Right hindlimb (tissue), 1 donor: ENCODE data around the gene KREMEN2.
"Not testable (repeated sequence)": the region's sequence is repeated elsewhere in the genome, so short reads cannot be mapped to it uniquely, and the experiment has no call there.

Experiments used
- DNase-seq: peaks from one replicate; pipeline ENCODE4 v3.0.0-alpha.2; 2018

Gene KREMEN2

DNA sequence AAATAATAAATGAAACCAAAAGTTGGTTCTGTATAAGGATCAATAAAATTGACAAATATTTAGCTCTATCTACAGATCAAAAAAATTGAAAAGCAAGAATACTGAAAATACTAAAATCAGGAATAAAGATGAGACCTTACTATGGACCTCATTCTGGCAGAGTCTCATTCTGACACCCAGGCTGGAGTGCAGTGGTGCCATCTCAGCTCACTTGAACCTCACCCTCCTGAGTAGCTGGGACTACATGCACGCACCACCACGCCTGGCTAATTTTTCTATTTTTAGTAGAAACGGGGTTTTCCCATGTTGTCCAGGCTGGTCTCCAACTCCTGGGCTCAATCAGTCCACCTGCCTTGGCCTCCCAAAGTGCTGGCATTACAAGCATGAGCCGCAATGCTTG lies 22.0 kb upstream of the KREMEN2 start:
- DNase-seq: no peak

- DNase-seq: not testable (repeated sequence)
These were observed 20.4 kb upstream of the KREMEN2 start for GRCh38 chr16:2943716-2944115.

GRCh38 chr16:2946649-2947048 lies 17.4 kb upstream of the KREMEN2 start:
- no peak for DNase-seq

DNA sequence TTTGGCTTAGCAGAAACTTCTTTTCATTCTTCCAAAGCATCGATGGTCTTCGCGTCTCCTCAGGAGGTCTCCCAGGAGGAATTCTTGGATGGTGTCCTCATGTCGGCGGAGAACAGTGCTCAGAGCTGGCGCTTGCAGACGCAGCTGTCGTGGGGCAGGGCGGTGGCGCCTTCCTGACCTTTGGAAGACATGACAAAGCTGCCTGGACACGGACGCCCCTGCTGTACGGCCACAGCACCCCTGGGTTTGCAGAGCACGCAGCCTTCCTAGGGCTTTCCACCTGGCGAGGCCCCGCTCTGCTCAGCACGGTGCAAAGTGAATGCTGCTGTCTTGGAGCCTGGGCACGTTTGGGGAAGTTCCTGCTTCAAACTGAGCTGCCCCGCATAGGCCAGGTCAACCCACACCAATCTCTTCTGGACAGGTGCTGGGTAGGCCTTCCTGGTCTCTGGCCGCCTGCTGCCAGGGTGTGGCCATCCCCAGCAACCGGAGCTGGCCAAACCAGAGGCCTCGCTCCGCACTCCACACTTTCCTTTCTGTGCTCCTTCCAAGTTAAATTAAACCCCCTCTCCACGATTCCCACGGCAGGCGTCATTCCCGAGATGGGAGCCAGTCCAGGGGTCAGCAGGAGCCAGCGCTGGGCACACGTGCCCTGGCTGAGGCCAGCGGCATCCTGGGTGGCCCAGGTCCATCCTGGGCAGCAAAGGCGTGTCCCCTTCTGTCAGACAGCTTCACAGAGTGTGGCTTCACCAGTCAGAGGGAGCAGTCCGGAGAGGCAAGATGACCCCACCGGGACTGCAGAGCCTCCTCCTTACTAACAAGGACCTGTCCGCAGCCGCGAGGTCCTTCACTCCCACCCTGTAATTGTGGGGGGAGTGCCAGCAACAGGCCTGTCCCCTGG lies 15.0 kb upstream of the KREMEN2 start:
- DNase-seq: no peak

GRCh38 chr16:2949705-2950352 lies 14.2 kb upstream of the KREMEN2 start:
- no peak for DNase-seq

GRCh38 chr16:2950353-2950724 lies 13.7 kb upstream of the KREMEN2 start:
- DNase-seq: no peak

DNA sequence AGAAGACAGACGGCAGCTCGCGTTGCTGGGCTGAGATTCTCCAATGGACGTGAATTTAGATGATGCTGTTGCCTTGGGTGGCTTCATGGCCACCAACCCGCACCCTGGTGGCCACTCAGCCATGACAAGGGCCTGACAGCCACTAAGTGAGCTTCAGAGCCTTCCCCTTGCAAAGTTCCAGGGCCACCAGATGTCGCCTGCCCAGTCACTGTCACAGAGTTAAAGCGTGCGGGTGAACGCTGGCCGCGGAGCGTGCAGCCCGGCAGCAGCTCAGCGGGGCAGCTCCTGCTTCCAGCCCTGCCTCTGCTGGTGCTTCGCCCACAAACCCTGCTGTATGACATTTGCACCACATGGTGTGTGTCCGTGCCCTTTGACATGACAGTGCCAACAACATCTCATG lies 13.3 kb upstream of the KREMEN2 start:
- no peak for DNase-seq

- no peak for DNase-seq
These were observed 11.4 kb upstream of the KREMEN2 start for GRCh38 chr16:2952679-2953078.

DNA sequence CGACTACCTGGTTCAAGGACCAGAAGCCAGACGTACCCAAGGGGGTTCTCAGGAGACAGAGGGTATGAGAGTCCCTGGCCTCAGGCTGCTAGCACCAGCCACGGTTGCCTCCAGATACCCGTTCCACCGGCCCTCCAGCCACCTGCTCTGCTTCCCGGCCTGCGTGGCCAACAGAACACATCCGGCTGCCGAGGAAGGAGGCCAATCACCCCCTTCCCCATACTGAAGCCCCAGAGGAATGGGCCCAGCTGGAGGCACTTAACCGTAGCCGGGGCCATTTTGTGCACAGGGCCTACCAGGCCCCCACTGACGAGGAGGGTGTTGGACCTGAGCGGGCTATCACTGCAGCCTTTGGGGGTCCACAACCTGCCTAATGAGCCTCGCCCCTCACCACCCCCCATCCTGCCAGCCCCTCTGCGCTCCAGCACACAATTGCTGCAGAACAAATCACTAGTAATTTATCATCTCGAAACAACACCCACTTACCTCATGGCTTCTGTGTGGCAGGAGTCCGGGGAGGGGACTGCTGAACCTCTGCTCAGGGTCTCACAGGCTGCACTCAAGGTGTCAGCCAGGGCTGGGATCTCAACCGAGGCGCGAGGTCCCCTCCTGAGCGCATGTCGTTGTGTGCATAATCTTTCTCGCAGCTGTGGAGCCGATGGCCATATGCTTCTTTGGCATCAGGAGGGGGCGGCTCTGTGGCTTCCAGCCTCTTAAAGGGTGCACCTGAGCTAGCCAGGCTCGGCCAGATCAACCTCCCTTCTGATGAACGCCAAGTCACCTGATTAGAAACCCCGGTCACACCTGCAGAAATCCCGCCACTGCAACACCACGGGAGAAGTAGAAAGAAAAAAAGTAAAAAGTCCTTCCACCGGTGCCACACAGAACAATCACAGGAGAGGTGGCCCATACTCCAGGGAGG lies 10.1 kb upstream of the KREMEN2 start:
- DNase-seq: no peak

GRCh38 chr16:2954656-2955381 lies 9.3 kb upstream of the KREMEN2 start:
- DNase-seq: no peak

DNA sequence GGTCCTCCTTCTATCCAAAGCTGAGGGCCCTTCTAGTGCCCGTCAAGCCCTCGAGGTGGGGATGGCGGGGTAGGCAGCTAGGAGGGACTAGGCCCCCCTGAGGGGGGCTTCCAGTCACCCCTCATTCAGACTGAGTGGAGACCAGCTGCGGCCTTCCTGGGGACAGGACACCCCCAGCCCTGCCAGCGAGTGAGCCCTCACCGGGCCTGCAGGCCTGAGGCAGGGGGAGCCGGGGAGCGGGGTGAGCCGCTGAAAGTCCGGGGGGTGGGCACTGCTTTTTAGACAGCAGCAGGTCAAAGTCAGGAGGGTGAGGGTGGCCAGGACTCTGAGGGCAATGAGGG lies 8.7 kb upstream of the KREMEN2 start:
- DNase-seq: no peak

- DNase-seq: no peak
These were observed 8.1 kb upstream of the KREMEN2 start for GRCh38 chr16:2955779-2956578.

DNA sequence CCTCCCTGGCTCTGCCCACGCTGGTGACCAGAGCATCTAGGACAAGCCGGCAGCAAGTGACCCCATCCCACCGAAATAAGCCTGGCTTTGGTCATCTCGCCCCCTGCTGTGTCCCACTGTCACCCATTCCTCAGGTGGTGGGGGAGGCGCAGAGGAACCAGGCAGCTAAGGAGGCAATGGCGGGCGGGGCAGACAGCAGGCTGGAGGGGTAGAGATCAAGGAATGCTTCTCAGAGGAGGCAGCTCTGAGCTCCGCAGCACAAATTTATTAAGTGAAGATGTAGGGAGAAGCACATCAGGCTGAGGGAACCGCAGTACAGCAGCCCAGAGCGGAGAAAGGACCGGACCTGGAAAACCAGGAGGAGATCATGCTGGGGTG lies 7.5 kb upstream of the KREMEN2 start:
- DNase-seq: no peak

GRCh38 chr16:2959206-2959605 lies 4.9 kb upstream of the KREMEN2 start:
- no peak for DNase-seq

DNA sequence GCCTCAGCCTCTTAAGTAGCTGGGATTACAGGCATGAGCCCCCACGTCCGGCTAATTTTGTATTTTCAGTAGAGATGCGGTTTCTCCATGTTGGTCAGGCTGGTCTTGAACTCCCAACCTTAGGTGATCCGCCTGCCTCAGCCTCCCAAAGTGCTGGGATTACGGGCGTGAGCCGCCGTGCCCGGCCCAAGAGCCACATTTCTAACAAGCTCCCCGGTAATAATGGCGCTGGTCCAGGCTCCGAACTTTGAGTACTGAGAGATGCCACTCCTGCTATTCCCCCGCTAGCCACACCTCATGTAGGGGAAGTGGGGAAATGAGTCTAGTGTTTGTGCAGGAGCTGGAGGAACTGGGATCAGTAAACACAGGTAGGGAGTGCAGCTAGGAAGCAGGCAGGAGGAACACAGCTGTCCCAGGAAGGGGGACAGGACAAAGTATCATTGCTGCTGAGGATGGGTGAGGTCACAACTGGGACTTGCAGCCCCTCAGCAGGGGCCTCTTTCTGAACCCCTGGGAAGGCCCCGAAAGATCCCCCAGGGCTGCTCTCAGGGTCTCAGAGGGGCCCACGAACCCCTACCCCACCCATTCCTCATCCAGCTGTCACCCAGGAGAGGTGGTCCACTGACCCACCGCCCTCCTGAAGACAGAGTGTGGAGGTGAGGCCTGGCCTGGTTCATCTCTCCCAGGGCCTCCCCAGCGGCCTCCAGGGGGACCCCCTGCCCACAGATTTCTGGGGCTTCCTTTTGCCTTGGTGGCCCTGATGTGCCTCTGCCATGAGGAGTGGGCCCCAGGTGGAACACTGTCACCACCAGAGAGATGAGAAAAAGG lies 3.7 kb upstream of the KREMEN2 start:
- no peak for DNase-seq

DNA sequence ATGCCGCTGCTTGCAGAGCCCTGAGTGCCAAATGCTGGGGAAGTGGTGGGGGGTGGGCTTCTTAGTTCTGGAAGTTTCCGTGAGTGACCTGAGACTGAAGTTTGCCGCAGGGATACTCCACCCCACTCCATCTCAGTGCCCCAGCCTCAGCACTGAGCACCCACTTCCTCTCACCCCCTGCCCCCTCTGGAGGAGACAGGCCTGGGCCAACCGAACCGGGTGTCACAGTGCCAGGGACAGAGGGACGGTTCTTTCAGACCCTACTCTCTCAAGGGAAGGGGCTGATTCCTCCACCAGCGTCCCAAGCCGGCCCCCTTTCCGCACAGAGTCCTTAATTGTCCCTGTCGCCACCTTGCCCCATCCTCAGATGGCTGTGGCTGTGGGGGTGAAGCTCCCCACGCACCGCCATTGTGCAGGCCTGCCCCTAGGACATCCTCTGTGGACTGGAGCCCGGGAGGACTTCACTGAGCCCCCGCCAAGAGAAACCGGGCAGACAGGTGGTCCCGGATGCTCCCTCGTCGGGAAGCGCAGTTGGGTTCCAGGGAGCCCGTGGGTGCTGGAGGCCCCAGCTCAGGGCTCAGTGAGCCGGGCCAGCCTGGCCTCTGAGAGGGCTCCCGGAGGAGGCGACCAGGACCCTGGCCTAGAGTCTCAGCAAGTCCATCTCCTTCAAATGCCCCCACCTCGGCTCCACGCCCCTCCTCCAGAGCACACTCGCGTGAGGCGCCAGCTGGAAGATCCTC lies 1.6 kb upstream of the KREMEN2 start:
- no peak for DNase-seq

DNA sequence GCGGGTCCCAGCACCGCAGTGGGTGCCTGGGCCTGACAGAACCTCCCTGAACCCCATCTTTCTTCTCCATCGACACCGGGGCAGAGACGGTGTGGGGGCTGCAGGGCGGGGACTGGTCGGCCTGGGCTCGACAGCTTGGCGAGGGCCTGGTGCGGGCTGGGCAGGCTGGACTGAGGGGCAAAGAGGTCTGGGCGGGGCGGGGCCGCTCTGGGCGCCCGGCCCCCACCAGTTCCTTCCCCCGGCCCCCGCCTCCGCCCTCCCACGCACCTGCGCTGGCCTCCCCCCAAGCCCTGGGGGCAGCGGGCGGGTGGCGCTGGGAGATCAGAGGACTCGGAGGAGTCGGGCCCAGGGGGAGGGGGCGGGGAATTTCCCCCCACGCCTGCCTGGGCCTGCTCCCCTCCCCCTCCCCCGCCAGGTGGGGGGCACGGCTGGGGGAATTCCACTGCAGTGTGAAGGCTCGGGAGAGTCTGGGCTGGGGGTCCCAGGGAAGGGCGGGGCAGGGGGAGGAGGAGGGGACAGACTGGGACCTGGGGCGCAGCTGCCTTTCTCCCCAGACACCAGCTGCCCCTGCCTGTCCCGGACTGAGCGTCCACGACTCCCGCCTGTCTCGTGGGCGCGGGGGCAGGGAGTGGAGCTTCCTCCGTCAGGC lies 877 bp upstream of the KREMEN2 start:
- DNase-seq: no peak

GRCh38 chr16:2964475-2965336 lies 631 bp downstream of the KREMEN2 start:
- DNase-seq: peak; percentile 22
